Activated CD4-positive, alpha-beta T cell treated with anti-CD3 and anti-CD28 coated beads, Interleukin-10, Interleukin-2, amounts not matched to agents 100 ng/mL and 50 ng/mL, durations not matched to agents 16 hours and 8 hours (primary cell): ENCODE data around the gene STK11.

ENCODE experiments used
- DNase-seq: peaks from one replicate; pipeline ENCODE4 v3.0.0-alpha.2; 2020

STK11 gene

DNA sequence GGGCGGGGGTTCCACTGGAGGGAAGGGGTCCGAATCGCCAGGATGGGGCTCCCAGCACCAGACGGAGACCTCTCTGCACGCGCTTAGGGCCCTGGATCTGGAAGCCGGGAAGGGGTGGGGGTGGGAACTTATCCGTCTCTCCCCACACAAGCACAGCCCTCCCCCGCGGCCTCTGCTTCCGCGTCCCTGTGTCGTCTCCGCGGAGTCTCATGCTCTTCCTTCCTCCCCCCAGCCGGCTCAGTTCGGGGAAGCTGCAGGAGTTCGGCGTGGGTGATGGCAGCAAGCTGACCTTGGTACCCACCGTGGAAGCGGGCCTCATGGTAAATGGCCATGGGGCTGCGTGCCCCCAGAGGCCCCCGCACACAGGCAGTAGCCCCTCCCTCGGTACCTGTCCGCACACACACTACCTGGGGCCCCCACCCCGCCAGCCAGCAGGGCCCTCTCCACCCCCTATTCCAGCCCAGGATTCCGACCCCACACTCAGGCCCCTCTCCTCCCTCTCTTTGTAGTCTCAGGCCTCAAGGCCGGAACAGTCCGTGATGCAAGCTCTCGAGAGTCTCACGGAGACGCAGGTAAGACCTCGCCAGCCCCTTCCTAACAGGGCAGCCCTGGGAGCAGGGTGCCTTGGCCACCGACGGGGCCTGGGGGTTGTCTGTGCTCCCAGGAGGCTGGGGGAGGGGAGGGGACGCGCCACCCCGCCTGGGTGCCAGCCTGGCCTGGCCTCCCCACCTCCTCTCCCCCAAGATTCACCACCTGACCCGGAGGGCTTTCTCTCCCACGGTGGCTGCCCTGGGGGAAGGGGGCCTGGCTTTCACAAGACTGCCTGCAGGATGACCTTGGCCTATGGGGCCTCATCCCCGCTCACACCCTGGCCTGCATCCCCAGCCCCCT lies 46.0 kb downstream of the STK11 start:
- DNase-seq = peak; percentile 75

GRCh38 chr19:1252221-1252820 lies 46.7 kb downstream of the STK11 start:
- DNase-seq = peak; percentile 77

- peak; percentile 91 for DNase-seq
These were observed 47.4 kb downstream of the STK11 start for GRCh38 chr19:1252821-1253513.

- no peak for DNase-seq
These were observed 48.0 kb downstream of the STK11 start for GRCh38 chr19:1253514-1254080.

DNA sequence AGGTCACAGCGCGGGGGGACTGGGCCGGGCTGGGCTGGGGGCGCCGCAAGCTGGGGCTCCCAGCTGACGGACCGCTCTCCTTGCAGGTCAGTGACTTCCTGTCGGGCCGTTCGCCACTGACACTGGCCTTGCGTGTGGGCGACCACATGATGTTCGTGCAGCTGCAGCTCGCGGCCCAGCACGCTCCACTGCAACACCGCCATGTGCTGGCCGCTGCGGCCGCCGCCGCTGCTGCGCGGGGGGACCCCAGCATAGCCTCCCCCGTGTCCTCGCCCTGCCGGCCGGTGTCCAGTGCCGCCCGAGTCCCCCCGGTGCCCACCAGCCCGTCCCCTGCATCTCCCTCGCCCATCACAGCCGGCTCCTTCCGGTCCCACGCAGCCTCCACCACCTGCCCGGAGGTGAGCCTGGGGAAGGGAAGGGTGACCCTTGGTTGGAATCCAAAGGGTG lies 48.5 kb downstream of the STK11 start:
- DNase-seq = no peak

- no peak for DNase-seq
These were observed 49.1 kb downstream of the STK11 start for GRCh38 chr19:1254530-1255185.

DNA sequence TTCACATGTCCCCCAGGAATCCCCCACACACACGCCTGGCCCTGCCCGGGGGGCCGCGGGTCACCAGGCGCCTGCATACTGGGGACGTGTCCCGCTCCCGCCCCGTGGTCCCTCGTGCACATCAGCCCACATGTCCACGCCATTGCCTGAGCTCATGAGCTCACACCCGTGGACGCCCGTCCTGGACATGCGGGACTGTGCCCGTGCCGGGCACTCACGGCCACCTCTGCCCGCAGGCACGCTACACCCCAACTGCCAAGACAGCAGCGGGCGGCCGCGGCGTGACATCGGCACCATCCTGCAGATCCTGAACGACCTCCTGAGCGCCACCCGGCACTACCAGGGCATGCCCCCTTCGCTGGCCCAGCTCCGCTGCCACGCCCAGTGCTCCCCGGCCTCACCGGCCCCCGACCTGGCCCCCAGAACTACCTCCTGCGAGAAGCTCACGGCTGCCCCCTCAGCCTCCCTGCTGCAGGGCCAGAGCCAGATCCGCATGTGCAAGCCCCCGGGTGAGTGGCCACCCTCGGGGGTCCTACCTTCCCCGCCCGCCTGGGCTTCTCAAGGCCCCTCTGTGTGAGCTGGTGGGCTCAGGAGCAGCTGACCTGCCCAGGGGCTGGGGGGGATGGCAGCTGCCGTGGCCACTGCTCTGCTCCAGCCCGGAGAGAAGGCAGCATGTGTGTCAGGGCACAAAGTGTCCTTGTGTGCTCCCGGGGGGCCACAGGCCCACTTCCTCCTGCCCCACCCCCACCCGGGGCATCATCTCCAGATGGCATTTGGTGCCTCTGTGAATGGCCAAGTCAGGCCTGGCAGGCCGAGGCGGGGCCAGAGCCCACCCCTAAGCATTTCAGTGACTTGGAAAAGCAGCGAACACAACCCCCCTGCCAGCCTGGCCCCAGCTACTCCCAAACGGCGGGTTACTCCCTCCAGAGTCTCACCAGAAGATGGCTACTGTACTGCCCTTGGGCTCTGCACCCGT lies 49.9 kb downstream of the STK11 start:
- no peak for DNase-seq

DNA sequence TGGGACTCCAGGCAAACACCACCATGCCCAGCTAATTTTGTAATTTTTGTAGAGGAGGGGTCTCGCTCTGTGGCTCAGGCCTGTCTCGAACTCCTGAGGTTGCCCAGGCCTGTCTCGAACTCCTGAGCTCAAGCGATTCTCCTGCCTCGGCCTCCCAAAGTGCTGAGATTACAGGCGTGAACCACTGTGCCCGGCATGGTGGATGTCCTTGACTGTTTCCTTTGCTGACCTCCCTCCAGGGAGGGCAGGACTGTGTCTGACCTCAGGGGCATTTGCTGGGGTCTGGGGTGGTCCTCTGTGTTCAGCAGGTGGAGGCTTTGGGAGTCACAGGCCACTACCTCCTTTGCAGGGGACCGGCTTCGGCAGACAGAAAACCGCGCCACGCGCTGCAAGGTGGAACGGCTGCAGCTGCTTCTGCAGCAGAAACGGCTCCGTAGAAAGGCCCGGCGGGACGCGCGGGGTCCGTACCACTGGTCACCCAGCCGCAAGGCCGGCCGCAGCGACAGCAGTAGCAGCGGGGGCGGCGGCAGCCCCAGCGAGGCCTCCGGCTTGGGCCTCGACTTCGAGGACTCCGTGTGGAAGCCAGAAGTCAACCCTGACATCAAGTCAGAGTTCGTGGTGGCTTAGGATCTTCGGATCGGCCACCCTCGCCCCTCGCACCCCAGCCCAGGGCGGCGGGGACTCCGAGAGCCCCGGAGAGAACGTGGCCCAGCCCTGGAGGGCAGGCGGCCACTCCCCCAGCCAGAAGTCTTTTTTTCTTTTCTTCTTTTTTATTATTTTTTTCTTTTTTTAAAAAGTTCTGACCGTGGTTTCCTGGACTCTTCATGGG lies 51.3 kb downstream of the STK11 start:
- no peak for DNase-seq

GRCh38 chr19:1257475-1258162 lies 52.0 kb downstream of the STK11 start:
- no peak for DNase-seq

- DNase-seq = no peak
These were observed 52.5 kb downstream of the STK11 start for GRCh38 chr19:1258163-1258492.

- no peak for DNase-seq
These were observed 53.2 kb downstream of the STK11 start for GRCh38 chr19:1258707-1259205.

- peak; percentile 87 for DNase-seq
These were observed 53.8 kb downstream of the STK11 start for GRCh38 chr19:1259206-1259875.

DNA sequence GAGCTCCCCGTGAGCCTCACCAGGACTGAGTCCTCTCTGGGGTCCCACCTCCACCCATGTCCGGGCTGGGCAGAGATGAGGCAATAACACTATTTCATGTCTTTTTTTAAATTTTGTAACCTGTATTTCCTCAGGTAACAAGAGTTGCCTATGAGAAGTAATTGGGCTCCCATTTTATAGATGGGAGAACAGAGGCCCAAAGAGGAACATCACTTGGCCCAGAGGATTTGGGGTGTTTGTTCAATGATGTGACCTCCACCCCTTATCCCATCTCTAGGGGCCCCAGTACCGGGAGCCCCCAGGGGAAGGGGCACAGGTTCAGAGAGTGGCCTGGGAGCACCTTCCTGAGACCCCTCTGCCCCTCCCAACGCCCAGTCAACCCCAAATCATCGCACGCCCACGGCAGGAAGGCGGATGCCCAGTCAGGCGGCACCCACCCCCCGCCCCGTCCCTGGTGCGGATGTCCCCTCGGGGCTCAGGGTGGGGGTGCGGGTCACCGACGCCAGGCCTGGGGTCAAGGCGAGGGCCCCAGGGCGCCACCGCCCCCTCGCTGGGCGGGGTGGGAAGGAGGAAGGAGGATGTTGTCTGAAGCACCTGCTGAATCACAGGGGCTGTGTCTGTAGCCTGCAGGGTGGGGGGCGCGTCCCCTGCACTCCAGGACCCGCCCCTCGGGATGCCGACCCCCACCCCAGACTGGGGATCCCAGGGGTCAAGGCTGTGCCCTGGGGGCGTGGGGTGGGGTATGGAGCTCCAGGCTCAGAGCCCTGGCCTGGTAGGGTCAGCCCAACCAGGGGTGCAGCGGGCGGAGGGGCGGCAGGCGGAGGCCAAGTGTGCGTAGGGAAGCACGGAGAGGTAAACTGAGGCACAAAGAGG lies 54.5 kb downstream of the STK11 start:
- peak; percentile 62 for DNase-seq

- peak; percentile 99 for DNase-seq
These were observed 55.4 kb downstream of the STK11 start for GRCh38 chr19:1260749-1261537.

GRCh38 chr19:1261538-1261797 lies 55.9 kb downstream of the STK11 start:
- DNase-seq = peak; percentile 35

GRCh38 chr19:1261798-1262622 lies 56.4 kb downstream of the STK11 start:
- no peak for DNase-seq

DNA sequence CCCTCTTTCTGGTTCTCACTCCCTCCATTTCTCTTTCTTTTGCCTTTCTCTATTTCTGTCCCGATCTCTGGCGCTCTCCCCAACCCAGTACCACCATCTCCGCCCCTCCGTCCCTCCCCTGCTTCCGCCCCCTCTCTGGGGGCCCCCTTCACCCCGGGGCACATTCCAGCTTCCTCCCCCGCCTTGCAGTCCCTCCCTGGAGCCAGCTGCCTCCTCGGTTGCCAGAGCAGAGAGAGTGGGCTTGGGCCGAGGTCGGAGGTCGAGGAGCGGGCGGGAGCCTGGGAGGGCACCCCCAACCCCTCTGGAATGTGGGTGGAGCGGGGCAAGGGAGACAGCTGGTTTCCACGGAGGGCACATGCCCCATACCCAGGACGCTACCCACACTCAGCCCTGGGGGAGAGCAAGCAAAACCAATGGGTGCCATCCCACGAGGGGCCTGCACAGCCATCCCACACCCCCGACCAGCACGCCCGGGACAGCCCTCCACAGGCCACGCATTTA lies 57.1 kb downstream of the STK11 start:
- no peak for DNase-seq
